ENCODE measurements around the gene PDE8A. TPM values are rescaled to one million over a fixed set of nuclear protein-coding genes. Genes with fewer than 3 reads are reported as not detected.
"Not testable (repeated sequence)": the region's sequence is repeated elsewhere in the genome, so short reads cannot be mapped to it uniquely, and the experiment has no call there.

The PDE8A gene
- total RNA-seq, 2 donors from 2014 or later = 63.3 to 85.3 TPM

DNA sequence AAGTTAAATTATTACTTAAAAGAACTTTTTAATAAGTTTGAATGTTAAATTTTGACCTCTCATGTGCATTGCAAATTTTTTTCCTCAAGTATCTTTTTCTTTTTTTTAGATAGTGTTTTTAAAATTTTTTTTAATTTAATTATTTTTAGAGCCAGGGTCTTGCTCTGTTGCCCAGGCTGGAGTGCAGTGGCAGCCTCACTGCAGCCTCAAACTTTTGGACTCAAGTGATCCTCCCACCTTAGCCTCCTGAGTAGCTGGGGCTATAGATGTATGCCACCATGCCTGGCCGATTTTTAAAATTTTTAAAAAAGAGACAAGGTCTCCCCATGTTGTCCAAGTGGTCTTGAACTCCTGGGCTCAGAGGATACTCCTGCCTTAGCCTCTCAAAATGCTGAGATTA is 14.4 kb downstream of the PDE8A start:
- TF ChIP-seq, protein P1, sequence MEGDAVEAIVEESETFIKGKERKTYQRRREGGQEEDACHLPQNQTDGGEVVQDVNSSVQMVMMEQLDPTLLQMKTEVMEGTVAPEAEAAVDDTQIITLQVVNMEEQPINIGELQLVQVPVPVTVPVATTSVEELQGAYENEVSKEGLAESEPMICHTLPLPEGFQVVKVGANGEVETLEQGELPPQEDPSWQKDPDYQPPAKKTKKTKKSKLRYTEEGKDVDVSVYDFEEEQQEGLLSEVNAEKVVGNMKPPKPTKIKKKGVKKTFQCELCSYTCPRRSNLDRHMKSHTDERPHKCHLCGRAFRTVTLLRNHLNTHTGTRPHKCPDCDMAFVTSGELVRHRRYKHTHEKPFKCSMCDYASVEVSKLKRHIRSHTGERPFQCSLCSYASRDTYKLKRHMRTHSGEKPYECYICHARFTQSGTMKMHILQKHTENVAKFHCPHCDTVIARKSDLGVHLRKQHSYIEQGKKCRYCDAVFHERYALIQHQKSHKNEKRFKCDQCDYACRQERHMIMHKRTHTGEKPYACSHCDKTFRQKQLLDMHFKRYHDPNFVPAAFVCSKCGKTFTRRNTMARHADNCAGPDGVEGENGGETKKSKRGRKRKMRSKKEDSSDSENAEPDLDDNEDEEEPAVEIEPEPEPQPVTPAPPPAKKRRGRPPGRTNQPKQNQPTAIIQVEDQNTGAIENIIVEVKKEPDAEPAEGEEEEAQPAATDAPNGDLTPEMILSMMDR (IDR thresholded peaks at IDR 0.05) = no peak
- intact Hi-C loops (cut with DNase I) = no loop called here

GRCh38 chr15:84996714-84997113 is 15.1 kb downstream of the PDE8A start:
- H3K36me3 ChIP-seq = not testable (repeated sequence)

More for the DNA sequence above, 14.4 kb downstream of the PDE8A start:
- Histone ChIP-seq H3K9me3 (no peaks in the 10 kb centered on the region), H3K9ac (ENCODE audit: low read depth in 2 of 2, low read length in 2 of 2) (no peak overlapping the region), H3K36me3 (no peaks in the 10 kb centered on the region), H3K27me3 (no peaks in the 10 kb centered on the region), H3K4me1 (peaks cover 14% of the 10 kb centered on the region), H3K27ac (no peak overlapping the region), H3K4me3 (no peak overlapping the region)
- no peak for DNase-seq

DNA sequence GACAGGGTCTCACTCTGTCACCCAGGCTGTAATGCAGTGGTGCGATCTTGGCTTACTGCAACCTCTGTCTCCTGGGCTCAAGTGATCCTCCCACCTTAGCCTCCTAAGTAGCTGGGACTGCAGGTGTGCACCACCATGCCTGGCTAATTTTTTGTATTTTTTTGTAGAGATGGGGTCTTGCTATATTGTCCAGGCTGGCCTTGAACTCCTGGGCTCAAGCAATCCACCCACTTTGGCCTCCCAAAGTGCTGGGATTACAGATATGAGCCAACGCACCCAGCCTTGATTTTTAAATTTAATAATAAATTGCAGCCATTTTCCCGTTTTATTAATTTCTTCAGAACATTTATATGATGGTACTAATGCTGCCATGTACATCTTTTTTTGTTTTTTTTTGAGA is 15.6 kb downstream of the PDE8A start:
- H3K9ac ChIP-seq (ENCODE audit: low read depth in 2 of 2, low read length in 2 of 2); H3K36me3 ChIP-seq; H3K4me3 ChIP-seq; DNase-seq; H3K27ac ChIP-seq; H3K27me3 ChIP-seq; H3K9me3 ChIP-seq; intact Hi-C loops (cut with DNase I): not testable (repeated sequence)
- peaks cover 15% of the 10 kb centered on the region for H3K4me1 ChIP-seq

More at GRCh38 chr15:84996714-84997113, 15.1 kb downstream of the PDE8A start:
- H3K9ac ChIP-seq (ENCODE audit: low read depth in 2 of 2, low read length in 2 of 2); intact Hi-C loops (cut with DNase I); H3K27me3 ChIP-seq; DNase-seq; H3K27ac ChIP-seq; H3K4me3 ChIP-seq; H3K9me3 ChIP-seq: not testable (repeated sequence)
- peaks cover 15% of the 10 kb centered on the region for H3K4me1 ChIP-seq

- Histone ChIP-seq H3K27me3 (no peaks in the 10 kb centered on the region), H3K27ac (no peak overlapping the region), H3K4me3 (no peak overlapping the region), H3K9ac (ENCODE audit: low read depth in 2 of 2, low read length in 2 of 2) (no peak overlapping the region), H3K36me3 (no peaks in the 10 kb centered on the region), H3K4me1 (peaks cover 10% of the 10 kb centered on the region), H3K9me3 (no peaks in the 10 kb centered on the region)
- intact Hi-C loops (cut with DNase I) = no loop called here
- TF ChIP-seq, protein P1 (IDR thresholded peaks at IDR 0.05) = no peak
- DNase-seq = no peak
Observed at GRCh38 chr15:85000189-85000864, 18.7 kb downstream of the PDE8A start.

- TF ChIP-seq, protein P1 (IDR thresholded peaks at IDR 0.05) = no peak
- H3K27ac ChIP-seq = no peak overlapping the region
- H3K9ac ChIP-seq (ENCODE audit: low read depth in 2 of 2, low read length in 2 of 2) = no peak overlapping the region
- H3K9me3 ChIP-seq = no peaks in the 10 kb centered on the region
- intact Hi-C loops (cut with DNase I) = no loop called here
- peaks cover 10% of the 10 kb centered on the region for H3K4me1 ChIP-seq
- H3K27me3 ChIP-seq = no peaks in the 10 kb centered on the region
- no peaks in the 10 kb centered on the region for H3K36me3 ChIP-seq
- no peak overlapping the region for H3K4me3 ChIP-seq
- no peak for DNase-seq
Observed at GRCh38 chr15:85000937-85001336, 19.3 kb downstream of the PDE8A start.

GRCh38 chr15:85002517-85002916 is 20.9 kb downstream of the PDE8A start:
- TF ChIP-seq, protein P1 (IDR thresholded peaks at IDR 0.05) = no peak

More at GRCh38 chr15:85002517-85002916, 20.9 kb downstream of the PDE8A start:
- Histone ChIP-seq H3K36me3 (no peaks in the 10 kb centered on the region), H3K4me3 (no peak overlapping the region), H3K27me3 (no peaks in the 10 kb centered on the region), H3K4me1 (peaks cover 19% of the 10 kb centered on the region), H3K9me3 (no peaks in the 10 kb centered on the region), H3K27ac (no peak overlapping the region), H3K9ac (ENCODE audit: low read depth in 2 of 2, low read length in 2 of 2) (no peak overlapping the region)
- no peak for DNase-seq
- intact Hi-C loops (cut with DNase I) = no loop called here
